Muscle layer of colon (tissue), 2 donors: ENCODE measurements around the gene CD2.

Experiments
- H3K27ac ChIP-seq: one replicate; pipeline ENCODE4 v1.7.0; 2013; ENCODE audit warnings: low read depth, mild to moderate bottlenecking, low read length, moderate library complexity
- H3K27me3 ChIP-seq, 2 donors: one replicate each; pipeline ENCODE4 v1.7.0; 2013; ENCODE audit warnings: low read length in 2 of 2, mild to moderate bottlenecking in 2 of 2; ENCODE audit not compliant: insufficient read depth in 2 of 2, control insufficient read depth in 1 of 2
- H3K36me3 ChIP-seq: one replicate; pipeline ENCODE4 v1.7.0; 2013; ENCODE audit warnings: mild to moderate bottlenecking, low read length; ENCODE audit not compliant: insufficient read depth
- H3K4me1 ChIP-seq: one replicate; pipeline ENCODE4 v1.7.0; 2013; ENCODE audit warnings: mild to moderate bottlenecking, low read length; ENCODE audit not compliant: insufficient read depth
- H3K4me3 ChIP-seq, 2 donors: one replicate each; pipeline ENCODE4 v1.7.0; 2013; ENCODE audit warnings: low read length in 2 of 2, low read depth in 1 of 2, mild to moderate bottlenecking in 1 of 2, moderate library complexity in 1 of 2
- H3K9ac ChIP-seq: one replicate; pipeline ENCODE4 v1.7.0; 2013; ENCODE audit warnings: low read length
- H3K9me3 ChIP-seq: one replicate; pipeline ENCODE4 v1.7.0; 2013; ENCODE audit warnings: mild to moderate bottlenecking, low read length
- donor health status: abdominal sarcoma.
- donor health status: Adenocarcinoma of cecum.

CD2 gene

DNA sequence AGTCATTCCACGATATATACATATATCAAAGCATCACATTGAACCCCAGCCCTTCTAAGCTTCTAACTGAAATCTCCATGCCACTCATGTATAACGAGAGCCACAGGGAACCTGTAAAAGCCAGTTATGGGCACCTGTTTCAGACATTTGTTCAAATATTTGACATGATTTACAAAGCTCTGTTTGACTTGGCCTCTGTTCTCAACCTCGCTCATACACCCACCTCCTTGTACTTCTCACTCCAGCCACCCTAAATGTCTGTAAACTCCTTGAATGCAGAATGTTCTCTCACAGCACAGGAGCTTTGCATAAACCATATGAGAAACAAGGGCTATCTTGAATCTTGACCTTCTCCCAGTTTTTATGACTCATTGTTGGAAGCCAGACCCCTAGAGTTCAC, 36.9 kb upstream of the CD2 start:
- no peaks in the 10 kb centered on the region for H3K9me3 ChIP-seq
- no peaks in the 10 kb centered on the region for H3K27me3 ChIP-seq
- H3K36me3 ChIP-seq: no peaks in the 10 kb centered on the region
- no peak overlapping the region for H3K4me3 ChIP-seq
- H3K9ac ChIP-seq: no peak overlapping the region
- H3K27ac ChIP-seq: no peak overlapping the region
- no peaks in the 10 kb centered on the region for H3K4me1 ChIP-seq

GRCh38 chr1:116720364-116721038, 33.7 kb upstream of the CD2 start:
- Histone ChIP-seq H3K9ac (no peak overlapping the region), H3K27ac (no peak overlapping the region), H3K4me3 (no peak overlapping the region)

DNA sequence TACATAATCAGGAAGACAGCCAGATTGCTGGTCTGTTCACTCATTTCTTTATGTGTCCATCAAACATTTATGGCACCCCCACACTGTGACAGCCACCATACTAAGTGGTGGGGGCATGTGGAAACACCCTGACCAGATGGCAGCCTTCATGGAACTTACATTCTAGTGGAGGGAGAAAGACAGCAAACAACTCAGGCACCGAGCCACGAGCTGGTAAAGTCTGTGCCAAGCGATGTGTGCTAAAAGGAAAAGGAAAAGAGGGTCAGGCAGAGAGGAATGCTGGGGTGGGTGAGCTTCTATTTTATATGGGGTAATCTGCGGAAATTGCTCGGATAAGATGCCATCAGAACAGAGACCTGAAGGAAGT, 33.2 kb upstream of the CD2 start:
- no peak overlapping the region for H3K4me3 ChIP-seq
- H3K27ac ChIP-seq: no peak overlapping the region
- no peaks in the 10 kb centered on the region for H3K4me1 ChIP-seq
- no peaks in the 10 kb centered on the region for H3K9me3 ChIP-seq
- H3K9ac ChIP-seq: no peak overlapping the region
- no peaks in the 10 kb centered on the region for H3K36me3 ChIP-seq
- H3K27me3 ChIP-seq: no peaks in the 10 kb centered on the region

More at GRCh38 chr1:116720364-116721038, 33.7 kb upstream of the CD2 start:
- Histone ChIP-seq H3K36me3 (no peaks in the 10 kb centered on the region), H3K9me3 (no peaks in the 10 kb centered on the region), H3K27me3 (no peaks in the 10 kb centered on the region), H3K4me1 (no peaks in the 10 kb centered on the region)

DNA sequence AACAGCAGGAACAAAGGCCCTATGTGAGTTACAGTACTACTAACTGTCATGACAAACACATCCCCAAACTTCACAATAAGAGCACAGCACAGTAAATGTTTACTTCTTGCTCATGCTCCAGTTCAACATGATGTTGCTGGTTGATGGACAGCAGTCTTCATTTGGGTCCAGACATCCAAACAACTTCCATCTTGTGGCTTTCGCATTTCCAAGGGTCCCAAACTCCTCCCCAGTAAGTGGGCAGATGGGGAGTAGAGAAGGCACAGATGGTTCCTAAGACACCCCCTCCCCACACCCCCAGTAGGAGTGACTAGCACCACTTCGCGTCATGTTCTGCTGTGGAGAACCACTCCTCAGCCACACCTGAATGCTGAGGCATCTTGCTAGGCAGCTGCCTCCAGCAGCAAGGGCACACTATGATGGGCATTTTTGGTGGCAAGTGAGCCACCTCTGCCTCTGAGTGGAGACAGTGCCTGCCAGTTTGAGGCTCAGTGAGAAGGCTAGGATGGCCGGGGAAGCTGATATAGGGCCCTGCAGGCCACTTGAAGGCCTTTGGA, 32.7 kb upstream of the CD2 start:
- no peak overlapping the region for H3K4me3 ChIP-seq
- no peaks in the 10 kb centered on the region for H3K27me3 ChIP-seq
- no peaks in the 10 kb centered on the region for H3K36me3 ChIP-seq
- H3K4me1 ChIP-seq: no peaks in the 10 kb centered on the region
- no peaks in the 10 kb centered on the region for H3K9me3 ChIP-seq
- no peak overlapping the region for H3K9ac ChIP-seq
- H3K27ac ChIP-seq: no peak overlapping the region

DNA sequence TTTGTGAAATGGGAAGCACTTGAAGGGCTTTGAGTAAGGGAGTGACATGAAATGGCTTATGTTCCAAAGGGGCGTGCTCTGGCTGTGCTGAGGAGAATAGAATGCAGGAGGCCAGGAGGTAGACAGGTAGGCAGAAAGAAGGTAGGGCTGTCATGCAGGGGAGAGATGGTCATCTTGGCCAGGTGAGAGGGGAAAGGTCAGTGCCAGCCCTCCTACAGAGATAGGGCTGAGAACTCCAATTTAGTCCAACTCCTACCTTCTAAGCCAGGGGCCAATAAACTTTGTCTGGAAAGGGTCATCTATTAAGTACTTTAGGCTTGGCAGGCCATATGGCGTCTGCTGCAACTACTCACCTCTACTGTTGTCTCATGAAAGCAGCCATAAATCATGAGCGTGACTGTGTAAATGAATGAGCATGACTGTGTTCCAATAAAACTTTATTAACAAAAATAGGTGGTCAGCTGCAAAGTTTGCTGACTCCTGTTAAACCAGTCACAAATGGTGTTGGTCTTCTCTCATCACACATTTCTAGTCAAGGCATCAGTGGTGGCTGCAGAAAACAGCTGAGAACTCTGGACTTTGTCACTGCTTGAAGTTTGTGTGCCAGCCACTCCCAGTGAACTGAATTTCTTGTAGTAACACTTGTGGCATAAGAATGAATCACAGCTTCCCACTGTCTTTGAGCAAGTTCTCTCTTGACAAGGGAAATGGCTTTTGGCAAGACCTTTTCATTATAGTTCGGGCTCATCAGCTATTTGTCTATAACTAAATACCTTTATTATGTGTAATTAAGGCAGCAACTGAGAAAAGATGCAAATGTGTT, 32.0 kb upstream of the CD2 start:
- Histone ChIP-seq H3K4me1 (no peaks in the 10 kb centered on the region), H3K36me3 (no peaks in the 10 kb centered on the region), H3K4me3 (no peak overlapping the region), H3K9me3 (no peaks in the 10 kb centered on the region), H3K9ac (no peak overlapping the region), H3K27me3 (no peaks in the 10 kb centered on the region), H3K27ac (no peak overlapping the region)

GRCh38 chr1:116724765-116725375, 29.4 kb upstream of the CD2 start:
- no peaks in the 10 kb centered on the region for H3K4me1 ChIP-seq
- no peak overlapping the region for H3K27ac ChIP-seq
- H3K27me3 ChIP-seq: no peaks in the 10 kb centered on the region
- no peak overlapping the region for H3K9ac ChIP-seq
- no peaks in the 10 kb centered on the region for H3K9me3 ChIP-seq
- no peaks in the 10 kb centered on the region for H3K36me3 ChIP-seq
- no peak overlapping the region for H3K4me3 ChIP-seq

GRCh38 chr1:116725798-116726197, 28.4 kb upstream of the CD2 start:
- no peak overlapping the region for H3K4me3 ChIP-seq
- H3K4me1 ChIP-seq: no peaks in the 10 kb centered on the region
- H3K9me3 ChIP-seq: no peaks in the 10 kb centered on the region
- no peak overlapping the region for H3K27ac ChIP-seq
- no peaks in the 10 kb centered on the region for H3K36me3 ChIP-seq
- H3K27me3 ChIP-seq: no peaks in the 10 kb centered on the region
- H3K9ac ChIP-seq: no peak overlapping the region

- H3K9ac ChIP-seq: no peak overlapping the region
- no peaks in the 10 kb centered on the region for H3K27me3 ChIP-seq
- no peaks in the 10 kb centered on the region for H3K36me3 ChIP-seq
- H3K9me3 ChIP-seq: no peaks in the 10 kb centered on the region
- no peak overlapping the region for H3K27ac ChIP-seq
- H3K4me1 ChIP-seq: no peaks in the 10 kb centered on the region
- no peak overlapping the region for H3K4me3 ChIP-seq
Measured at GRCh38 chr1:116726872-116727820, 27.1 kb upstream of the CD2 start.

- Histone ChIP-seq H3K9ac (no peak overlapping the region), H3K36me3 (no peaks in the 10 kb centered on the region), H3K27me3 (no peaks in the 10 kb centered on the region), H3K9me3 (no peaks in the 10 kb centered on the region), H3K4me1 (no peaks in the 10 kb centered on the region), H3K4me3 (no peak overlapping the region), H3K27ac (no peak overlapping the region)
Measured at GRCh38 chr1:116731439-116731838, 22.8 kb upstream of the CD2 start.

- Histone ChIP-seq H3K27me3 (no peaks in the 10 kb centered on the region), H3K4me1 (no peaks in the 10 kb centered on the region), H3K9me3 (no peaks in the 10 kb centered on the region), H3K36me3 (no peaks in the 10 kb centered on the region), H3K4me3 (no peak overlapping the region), H3K27ac (no peak overlapping the region), H3K9ac (no peak overlapping the region)
Measured at GRCh38 chr1:116732726-116733125, 21.5 kb upstream of the CD2 start.
